ENCODE data around the gene NOTCH1. TPM values are rescaled to one million over a fixed set of nuclear protein-coding genes. Genes with fewer than 3 reads are reported as not detected.

Gene NOTCH1
- total RNA-seq, 2 experiments from 2014 or later: 17.6 to 17.9 TPM

GRCh38 chr9:136534366-136534765 is 11.5 kb downstream of the NOTCH1 start:
- CTCF ChIA-PET (ENCODE audit: unreplicated experiment): no interaction called here
- H3K27ac ChIP-seq (ENCODE audit: low read depth, low read length, poor library complexity, severe bottlenecking): no peak overlapping the region
- TF ChIP-seq EZH2phosphoT487 (IDR thresholded peaks at IDR 0.05; ENCODE audit: borderline replicate concordance, low read depth, low read length) (no peak), CTCF (conservative IDR thresholded peaks at IDR 0.05; ENCODE audit: low read length) (no peak)

DNA sequence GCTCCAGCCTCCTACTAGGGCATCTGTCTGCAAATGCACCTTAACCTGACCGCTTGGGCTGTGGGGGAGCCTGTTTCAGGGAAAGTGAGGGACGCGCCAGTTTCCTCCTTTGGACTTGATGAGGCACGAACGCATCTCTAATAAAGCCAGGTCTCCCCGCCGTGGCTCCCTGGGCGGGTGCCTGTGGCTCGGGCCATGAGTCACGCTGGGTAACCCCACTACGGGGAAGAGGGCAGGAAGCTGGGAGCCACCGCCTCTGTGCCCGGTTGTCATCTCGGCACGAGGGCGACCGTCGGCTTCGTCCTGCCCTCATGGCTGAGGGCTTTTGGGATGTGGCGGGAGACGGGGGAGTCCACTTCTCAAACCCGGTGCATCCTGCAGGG is 12.1 kb downstream of the NOTCH1 start:
- H3K4me2 ChIP-seq (ENCODE audit: low read length): no peak overlapping the region
- H3K79me2 ChIP-seq (ENCODE audit: insufficient read depth, low read depth, low read length): no peaks in the 10 kb centered on the region
- ChIA-PET CTCF (ENCODE audit: unreplicated experiment) (no interaction called here), POLR2A (no interaction called here)
- H3K36me3 ChIP-seq (ENCODE audit: insufficient read depth, low read length): peaks cover 17% of the 10 kb centered on the region; the same call in 1 of the 2 replicates
- peaks cover 5% of the 10 kb centered on the region; the same call in 1 of the 2 replicates for H4K20me1 ChIP-seq (ENCODE audit: insufficient read depth, low read length)
- H3K4me1 ChIP-seq (ENCODE audit: insufficient read depth, low read length, poor library complexity, severe bottlenecking): peaks cover 39% of the 10 kb centered on the region
- intact Hi-C loops (cut with micrococcal nuclease; ENCODE audit: unreplicated experiment): no loop called here
- H3K27ac ChIP-seq (ENCODE audit: low read depth, low read length, poor library complexity, severe bottlenecking): no peak overlapping the region
- no peak overlapping the region for H3K4me3 ChIP-seq (ENCODE audit: low read depth, low read length, poor library complexity, severe bottlenecking)
- no peak overlapping the region for H2AFZ ChIP-seq (ENCODE audit: low read length)
- no TSS peak for BruUV-seq (replicated peaks)
- H3K9me2 ChIP-seq (ENCODE audit: insufficient read depth, low read length): no peaks in the 10 kb centered on the region
- no peak for DNase-seq (ENCODE audit: low spot score)
- TF ChIP-seq CTCF (conservative IDR thresholded peaks at IDR 0.05; ENCODE audit: low read length) (no peak), EZH2phosphoT487 (IDR thresholded peaks at IDR 0.05; ENCODE audit: borderline replicate concordance, low read depth, low read length) (no peak)
- no peaks in the 10 kb centered on the region for H3K9me3 ChIP-seq (ENCODE audit: low read length)

More at GRCh38 chr9:136534366-136534765, 11.5 kb downstream of the NOTCH1 start:
- POLR2A ChIA-PET: no interaction called here
- Histone ChIP-seq H2AFZ (ENCODE audit: low read length) (no peak overlapping the region), H3K36me3 (ENCODE audit: insufficient read depth, low read length) (peaks cover 17% of the 10 kb centered on the region; the same call in 1 of the 2 replicates), H4K20me1 (ENCODE audit: insufficient read depth, low read length) (peaks cover 5% of the 10 kb centered on the region; the same call in 1 of the 2 replicates), H3K4me1 (ENCODE audit: insufficient read depth, low read length, poor library complexity, severe bottlenecking) (peaks cover 43% of the 10 kb centered on the region), H3K4me3 (ENCODE audit: low read depth, low read length, poor library complexity, severe bottlenecking) (no peak overlapping the region), H3K9me2 (ENCODE audit: insufficient read depth, low read length) (no peaks in the 10 kb centered on the region), H3K9me3 (ENCODE audit: low read length) (no peaks in the 10 kb centered on the region), H3K79me2 (ENCODE audit: insufficient read depth, low read depth, low read length) (no peaks in the 10 kb centered on the region), H3K4me2 (ENCODE audit: low read length) (no peak overlapping the region)
- intact Hi-C loops (cut with micrococcal nuclease; ENCODE audit: unreplicated experiment): no loop called here
- BruUV-seq (replicated peaks): no TSS peak
- no peak for DNase-seq (ENCODE audit: low spot score)

GRCh38 chr9:136532799-136533774 is 12.8 kb downstream of the NOTCH1 start:
- Histone ChIP-seq H3K4me1 (ENCODE audit: insufficient read depth, low read length, poor library complexity, severe bottlenecking) (peaks cover 32% of the 10 kb centered on the region), H3K36me3 (ENCODE audit: insufficient read depth, low read length) (peaks cover 17% of the 10 kb centered on the region; the same call in 1 of the 2 replicates), H2AFZ (ENCODE audit: low read length) (no peak overlapping the region), H3K79me2 (ENCODE audit: insufficient read depth, low read depth, low read length) (no peaks in the 10 kb centered on the region), H3K4me2 (ENCODE audit: low read length) (no peak overlapping the region), H3K27ac (ENCODE audit: low read depth, low read length, poor library complexity, severe bottlenecking) (no peak overlapping the region), H4K20me1 (ENCODE audit: insufficient read depth, low read length) (peaks cover 5% of the 10 kb centered on the region; the same call in 1 of the 2 replicates), H3K9me2 (ENCODE audit: insufficient read depth, low read length) (no peaks in the 10 kb centered on the region), H3K9me3 (ENCODE audit: low read length) (no peaks in the 10 kb centered on the region), H3K4me3 (ENCODE audit: low read depth, low read length, poor library complexity, severe bottlenecking) (no peak overlapping the region)
- no TSS peak for BruUV-seq (replicated peaks)
- TF ChIP-seq CTCF (conservative IDR thresholded peaks at IDR 0.05; ENCODE audit: low read length) (no peak), EZH2phosphoT487 (IDR thresholded peaks at IDR 0.05; ENCODE audit: borderline replicate concordance, low read depth, low read length) (no peak)
- intact Hi-C loops (cut with micrococcal nuclease; ENCODE audit: unreplicated experiment): no loop called here
- CTCF ChIA-PET (ENCODE audit: unreplicated experiment): no interaction called here
- DNase-seq (ENCODE audit: low spot score): no peak
- POLR2A ChIA-PET: no interaction called here
